Measurements from ENCODE around the gene SPRED2.

The SPRED2 gene

GRCh38 chr2:65465124-65465523, 32.7 kb upstream of the SPRED2 start:
- DNase-seq (ENCODE audit: extremely low read depth, insufficient read length), result no peak
- no peak for TF ChIP-seq CTCF (IDR thresholded peaks at IDR 0.05; ENCODE audit: insufficient read depth, low read length, poor library complexity, severe bottlenecking)

GRCh38 chr2:65464604-65465003, 32.2 kb upstream of the SPRED2 start:
- DNase-seq (ENCODE audit: extremely low read depth, insufficient read length), result no peak
- TF ChIP-seq CTCF (IDR thresholded peaks at IDR 0.05; ENCODE audit: insufficient read depth, low read length, poor library complexity, severe bottlenecking), result no peak
- Histone ChIP-seq H3K27me3 (replicated peaks; ENCODE audit: control insufficient read depth, insufficient read depth, low read length) (no peaks in the 10 kb centered on the region; the same call in 1 of the 2 replicates), H3K4me3 (replicated peaks; ENCODE audit: low read depth, low read length) (no peak overlapping the region), H3K36me3 (ENCODE audit: control insufficient read depth, insufficient read depth, low read length) (no peaks in the 10 kb centered on the region)

More at GRCh38 chr2:65465124-65465523, 32.7 kb upstream of the SPRED2 start:
- no peaks in the 10 kb centered on the region; the same call in 1 of the 2 replicates for H3K27me3 ChIP-seq (replicated peaks; ENCODE audit: control insufficient read depth, insufficient read depth, low read length)
- no peaks in the 10 kb centered on the region for H3K36me3 ChIP-seq (ENCODE audit: control insufficient read depth, insufficient read depth, low read length)
- H3K4me3 ChIP-seq (replicated peaks; ENCODE audit: low read depth, low read length), result no peak overlapping the region

GRCh38 chr2:65458999-65459398, 26.6 kb upstream of the SPRED2 start:
- DNase-seq (ENCODE audit: extremely low read depth, insufficient read length), result no peak
- TF ChIP-seq CTCF (IDR thresholded peaks at IDR 0.05; ENCODE audit: insufficient read depth, low read length, poor library complexity, severe bottlenecking), result no peak
- H3K27me3 ChIP-seq (replicated peaks; ENCODE audit: control insufficient read depth, insufficient read depth, low read length), result no peaks in the 10 kb centered on the region; the same call in 1 of the 2 replicates

GRCh38 chr2:65456886-65457285, 24.5 kb upstream of the SPRED2 start:
- TF ChIP-seq CTCF (IDR thresholded peaks at IDR 0.05; ENCODE audit: insufficient read depth, low read length, poor library complexity, severe bottlenecking), result no peak
- Histone ChIP-seq H3K4me3 (replicated peaks; ENCODE audit: low read depth, low read length) (no peak overlapping the region), H3K36me3 (ENCODE audit: control insufficient read depth, insufficient read depth, low read length) (no peaks in the 10 kb centered on the region), H3K27me3 (replicated peaks; ENCODE audit: control insufficient read depth, insufficient read depth, low read length) (no peaks in the 10 kb centered on the region; the same call in 1 of the 2 replicates)
- DNase-seq (ENCODE audit: extremely low read depth, insufficient read length), result no peak

More at GRCh38 chr2:65458999-65459398, 26.6 kb upstream of the SPRED2 start:
- no peaks in the 10 kb centered on the region for H3K36me3 ChIP-seq (ENCODE audit: control insufficient read depth, insufficient read depth, low read length)
- no peak overlapping the region for H3K4me3 ChIP-seq (replicated peaks; ENCODE audit: low read depth, low read length)

GRCh38 chr2:65456064-65456463, 23.7 kb upstream of the SPRED2 start:
- TF ChIP-seq CTCF (IDR thresholded peaks at IDR 0.05; ENCODE audit: insufficient read depth, low read length, poor library complexity, severe bottlenecking), result no peak
- H3K4me3 ChIP-seq (replicated peaks; ENCODE audit: low read depth, low read length), result no peak overlapping the region
- no peaks in the 10 kb centered on the region for H3K27me3 ChIP-seq (replicated peaks; ENCODE audit: control insufficient read depth, insufficient read depth, low read length)
- no peak for DNase-seq (ENCODE audit: extremely low read depth, insufficient read length)
- H3K36me3 ChIP-seq (ENCODE audit: control insufficient read depth, insufficient read depth, low read length), result no peaks in the 10 kb centered on the region

- Histone ChIP-seq H3K4me3 (replicated peaks; ENCODE audit: low read depth, low read length) (no peak overlapping the region), H3K27me3 (replicated peaks; ENCODE audit: control insufficient read depth, insufficient read depth, low read length) (no peaks in the 10 kb centered on the region), H3K36me3 (ENCODE audit: control insufficient read depth, insufficient read depth, low read length) (no peaks in the 10 kb centered on the region)
- no peak for TF ChIP-seq CTCF (IDR thresholded peaks at IDR 0.05; ENCODE audit: insufficient read depth, low read length, poor library complexity, severe bottlenecking)
- DNase-seq (ENCODE audit: extremely low read depth, insufficient read length), result no peak
Measured at GRCh38 chr2:65453916-65454315, 21.5 kb upstream of the SPRED2 start.
